Psoas muscle (tissue), 8 donors: ENCODE results near the gene OSER1. TPM values are rescaled to one million over a fixed set of nuclear protein-coding genes. Genes with fewer than 3 reads are reported as not detected.

Source experiments
- ATAC-seq, 4 donors: fragments of 200-7000 bp; cut with Tn5 transposase; one replicate each; pipeline ENCODE4 v1.9.1; 2020; ENCODE audit warnings: moderate library complexity in 3 of 4, mild to moderate bottlenecking in 2 of 4
- DNase-seq, 2 donors: peaks; one replicate each; pipeline ENCODE4 v3.0.0-alpha.2; 2020
- H3K27ac ChIP-seq: fragments of 200-600 bp; one replicate; pipeline ENCODE4 v1.8.0; 2022
- H3K27me3 ChIP-seq, 3 donors: fragments of 200-600 bp in 1 of 3; one replicate each; pipeline versions ENCODE4 v1.6.1 to v1.8.0; 2013 to 2022; ENCODE audit warnings: low read length in 2 of 3, mild to moderate bottlenecking in 2 of 3, moderate library complexity in 1 of 3; ENCODE audit not compliant: insufficient read depth in 3 of 3
- H3K36me3 ChIP-seq, 2 donors: fragments of 200-600 bp in 1 of 2; one replicate each; pipeline versions ENCODE4 v1.6.1 to v1.8.0; 2013 to 2022; ENCODE audit warnings: low read depth in 1 of 2, mild to moderate bottlenecking in 1 of 2, moderate library complexity in 1 of 2; ENCODE audit not compliant: insufficient read depth in 1 of 2
- H3K4me1 ChIP-seq: fragments of 200-600 bp; one replicate; pipeline ENCODE4 v1.8.0; 2022
- H3K4me3 ChIP-seq: fragments of 200-600 bp; one replicate; pipeline ENCODE4 v1.8.0; 2022; ENCODE audit warnings: mild to moderate bottlenecking
- H3K9me3 ChIP-seq: fragments of 200-600 bp; one replicate; pipeline ENCODE4 v1.8.0; 2022
- WGBS, 3 donors: extraction: QIAGEN DNeasy Blood & Tissue Kit; methylation state at CpG; one replicate each; pipeline versions ENCODE4 v1.1.6 to v1.1.7; 2013; 5-methylcytosine and 5-hydroxymethylcytosine counted together
- intact Hi-C, 2 donors: fragments of 100-400 bp; cut with DNase I; formaldehyde crosslinking; loops; one replicate each; pipeline versions ENCODE4 v1.11.0 to v1.14.2; 2022
- polyA plus RNA-seq, 3 donors: library from polyadenylated mRNA; stranded (reverse); fragments of 200-250 nt; gene quantifications; one replicate each; pipeline ENCODE4 v1.2.3, GENCODE V29; 2013
- total RNA-seq, 4 donors: library from RNA; stranded (reverse); fragmentation: NEBNext Ultra II Directional in 2 of 4; extraction: Animal tissue kit (Norgen Biotek cat#: 25700) in 2 of 4; gene quantifications; one replicate each; pipeline versions ENCODE4 v1.2.1 to v1.2.4, GENCODE V29; 2021 to 2023
- TF ChIP-seq, protein P1 (sequence below): fragments of 200-600 bp; IDR thresholded peaks from one replicate; pipeline ENCODE4 v1.8.0; 2022; ENCODE audit warnings: antibody characterized with exemption
- donor health status: healthy with polysubstance abuse.
- donor health status: DM: no; HTN: no; CAD: no; lungs with moderate emphysema.
- donor health status: Bipolar disorder and iron deficiency.
- donor health status: healthy.
- donor health status: DM: yes; HTN: yes; CAD: no.
- donor health status: DM: no; HTN: no; CAD: no.
- donor health status: DM: no; HTN: no; CAD: no.
- donor health status: DM: yes; HTN: yes; CAD: no.

OSER1 gene
- total and polyA plus RNA-seq, 7 donors, result 46.0 to 97.6 (median 62.5) TPM

- Histone ChIP-seq H3K27ac (peak overlapping the region; percentile 91), H3K27me3 (peaks cover 0 to 5% (median 0%) of the 10 kb centered on the region in 3 donors), H3K4me1 (peaks cover 62% of the 10 kb centered on the region), H3K36me3 (peaks cover 0 to 30% of the 10 kb centered on the region in 2 donors), H3K4me3 (no peak overlapping the region), H3K9me3 (no peaks in the 10 kb centered on the region)
- ATAC-seq, result peak; percentile 21 to 61 (median 54)
- 12 to 32% (median 24%) methylated on average over 7 of the region's 7 CpGs for WGBS, 3 donors
- TF ChIP-seq, protein P1, sequence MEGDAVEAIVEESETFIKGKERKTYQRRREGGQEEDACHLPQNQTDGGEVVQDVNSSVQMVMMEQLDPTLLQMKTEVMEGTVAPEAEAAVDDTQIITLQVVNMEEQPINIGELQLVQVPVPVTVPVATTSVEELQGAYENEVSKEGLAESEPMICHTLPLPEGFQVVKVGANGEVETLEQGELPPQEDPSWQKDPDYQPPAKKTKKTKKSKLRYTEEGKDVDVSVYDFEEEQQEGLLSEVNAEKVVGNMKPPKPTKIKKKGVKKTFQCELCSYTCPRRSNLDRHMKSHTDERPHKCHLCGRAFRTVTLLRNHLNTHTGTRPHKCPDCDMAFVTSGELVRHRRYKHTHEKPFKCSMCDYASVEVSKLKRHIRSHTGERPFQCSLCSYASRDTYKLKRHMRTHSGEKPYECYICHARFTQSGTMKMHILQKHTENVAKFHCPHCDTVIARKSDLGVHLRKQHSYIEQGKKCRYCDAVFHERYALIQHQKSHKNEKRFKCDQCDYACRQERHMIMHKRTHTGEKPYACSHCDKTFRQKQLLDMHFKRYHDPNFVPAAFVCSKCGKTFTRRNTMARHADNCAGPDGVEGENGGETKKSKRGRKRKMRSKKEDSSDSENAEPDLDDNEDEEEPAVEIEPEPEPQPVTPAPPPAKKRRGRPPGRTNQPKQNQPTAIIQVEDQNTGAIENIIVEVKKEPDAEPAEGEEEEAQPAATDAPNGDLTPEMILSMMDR, result peak; percentile 27
- intact Hi-C loops, result no loop called here
- no peak for DNase-seq
Observed at GRCh38 chr20:44154521-44155001, 56.0 kb downstream of the OSER1 start.

- TF ChIP-seq, protein P1, result no peak
Observed at GRCh38 chr20:44153636-44154043, 56.9 kb downstream of the OSER1 start.

DNA sequence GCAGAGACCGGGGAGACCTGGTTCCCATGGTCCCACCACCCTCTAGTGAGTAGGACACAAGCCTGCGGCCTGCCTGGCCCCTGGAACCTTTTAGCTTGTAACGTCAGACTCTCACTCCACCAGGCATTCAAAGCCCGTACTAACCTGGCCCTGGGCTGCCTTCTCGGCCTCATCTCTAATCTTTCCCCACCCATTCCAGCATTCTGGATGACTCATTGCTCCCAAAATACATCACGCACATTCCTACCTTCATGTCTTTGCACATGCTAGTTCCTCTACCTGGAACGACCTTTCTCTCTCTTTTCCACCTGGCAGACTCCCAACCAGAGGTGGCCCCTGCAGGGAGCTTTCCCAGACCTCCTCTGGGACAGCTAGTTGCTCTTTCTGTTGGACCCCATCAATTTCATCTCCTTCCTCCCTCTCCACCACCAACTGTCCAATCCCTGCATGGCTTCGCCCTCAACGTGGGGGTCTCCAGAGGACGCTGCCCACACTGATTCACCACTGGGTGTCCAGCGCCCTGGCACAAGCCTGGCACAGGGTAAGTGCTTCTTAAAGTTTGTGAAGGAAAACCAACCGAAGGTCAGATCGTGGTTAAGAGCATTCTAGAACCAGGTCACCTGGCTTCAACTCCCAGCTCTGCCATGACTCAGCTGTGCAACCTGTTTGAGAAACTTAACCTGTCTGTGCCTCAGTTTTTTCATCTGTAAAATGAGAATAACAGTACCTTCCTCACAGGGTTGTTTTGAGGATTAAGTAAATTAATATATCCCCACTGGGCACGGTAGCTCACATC, 58.8 kb downstream of the OSER1 start:
- peak; percentile 83 to 90 (median 88) for ATAC-seq
- 37 to 59% (median 45%) methylated on average over 14 of the region's 14 CpGs for WGBS, 3 donors
- no peaks in the 10 kb centered on the region for H3K27me3 ChIP-seq
- H3K36me3 ChIP-seq, result peaks cover 0 to 10% of the 10 kb centered on the region in 2 donors
- DNase-seq, result no peak
- H3K9me3 ChIP-seq, result no peaks in the 10 kb centered on the region
- H3K4me3 ChIP-seq, result no peak overlapping the region
- H3K4me1 ChIP-seq, result peaks cover 66% of the 10 kb centered on the region
- H3K27ac ChIP-seq, result peak overlapping the region; percentile 91
- intact Hi-C loops, result no loop called here
- TF ChIP-seq, protein P1, result no peak

More at GRCh38 chr20:44153636-44154043, 56.9 kb downstream of the OSER1 start:
- ATAC-seq, result no peak
- peak overlapping the region; percentile 91 for H3K27ac ChIP-seq
- peaks cover 67% of the 10 kb centered on the region for H3K4me1 ChIP-seq
- intact Hi-C loops, result no loop called here
- 53 to 63% (median 60%) methylated on average over 6 of the region's 6 CpGs for WGBS, 3 donors
- no peak for DNase-seq
- peaks cover 0 to under 1% (median 0%) of the 10 kb centered on the region in 3 donors for H3K27me3 ChIP-seq
- H3K9me3 ChIP-seq, result no peaks in the 10 kb centered on the region
- H3K4me3 ChIP-seq, result no peak overlapping the region
- H3K36me3 ChIP-seq, result peaks cover 0 to 20% of the 10 kb centered on the region in 2 donors

DNA sequence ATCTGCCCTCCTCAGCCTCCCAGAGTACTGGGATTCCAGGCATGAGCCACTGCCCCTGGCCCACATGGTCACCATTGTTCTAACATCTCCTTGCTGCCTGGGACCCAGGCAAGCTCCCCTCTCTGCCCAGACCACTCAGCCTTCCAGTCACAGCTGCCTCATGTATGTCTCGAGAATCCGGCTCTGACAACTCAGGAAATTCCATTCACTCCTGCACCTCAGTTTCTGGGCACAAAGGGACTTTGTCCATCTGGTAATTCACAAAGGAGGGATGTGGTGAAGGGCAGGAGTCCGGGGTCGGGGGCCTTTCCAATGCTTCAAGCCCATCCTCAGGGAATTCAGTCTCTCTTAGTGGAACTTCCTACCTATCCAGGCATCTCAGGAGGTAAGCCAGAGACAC, 64.3 kb downstream of the OSER1 start:
- TF ChIP-seq, protein P1, result no peak
- WGBS, 3 donors, result 55 to 70% (median 66%) methylated on average over 4 of the region's 4 CpGs
- Histone ChIP-seq H3K27ac (peak overlapping the region; percentile 91), H3K4me1 (peaks cover 70% of the 10 kb centered on the region), H3K4me3 (no peak overlapping the region), H3K36me3 (no peaks in the 10 kb centered on the region), H3K27me3 (no peaks in the 10 kb centered on the region), H3K9me3 (no peaks in the 10 kb centered on the region)
- intact Hi-C loops, result loop anchor here in 1 of 2 donors (5.0 kb wide), 1 partner anchor 41 kb away; the partner anchor contains the start of gene JPH2
- DNase-seq (no peak), ATAC-seq (no peak)

Other genes with a start within 250 kb of the OSER1 start
- 100 to 1,000 TPM in 1 of 4 donors, 10 to 100 TPM in 3; 48.0 to 145 (median 81.8) TPM for gene JPH2, start 23.6 kb downstream of the OSER1 start, total RNA-seq
- gene JPH2, start 23.6 kb downstream of the OSER1 start, polyA plus RNA-seq, result 10 to 100 TPM; 13.5 to 25.1 (median 19.9) TPM
- gene GDAP1L1, start 36.5 kb upstream of the OSER1 start, total RNA-seq, result not detected
- gene GDAP1L1, start 36.5 kb upstream of the OSER1 start, polyA plus RNA-seq, result under 1 TPM in 1 of 3 donors, not detected in 2; 0.04 TPM
- 10 to 100 TPM in 3 of 4 donors, 1 to 10 TPM in 1; 6.0 to 12.2 (median 11.7) TPM for gene FITM2, start 100.4 kb upstream of the OSER1 start, total RNA-seq
- 10 to 100 TPM in 2 of 3 donors, 1 to 10 TPM in 1; 4.5 to 15.7 (median 12.6) TPM for gene FITM2, start 100.4 kb upstream of the OSER1 start, polyA plus RNA-seq
- gene R3HDML, start 126.3 kb upstream of the OSER1 start, total RNA-seq, result not detected
- not detected for gene R3HDML, start 126.3 kb upstream of the OSER1 start, polyA plus RNA-seq
- under 1 TPM in 1 of 4 donors, not detected in 3; 0.13 TPM for gene HNF4A, start 144.9 kb upstream of the OSER1 start, total RNA-seq
- under 1 TPM in 2 of 3 donors, not detected in 1; 0.03 TPM for gene HNF4A, start 144.9 kb upstream of the OSER1 start, polyA plus RNA-seq